Stimulated activated CD4-positive, alpha-beta T cell treated with anti-CD3 and anti-CD28 coated beads, TNF-alpha, amount 100 ng/mL, for 48 hours (primary cell): ENCODE results near the gene GYS2.
A peak's percentile ranks its signal among the peaks of the same experiment; 100 is the strongest.
"Not testable (repeated sequence)": the region's sequence is repeated elsewhere in the genome, so short reads cannot be mapped to it uniquely, and the experiment has no call there.

ENCODE experiments used
- DNase-seq, 3 donors: peaks; one replicate each; pipeline ENCODE4 v3.0.0-alpha.2; 2020; ENCODE audit warnings: low read depth in 3 of 3

Gene GYS2

GRCh38 chr12:21604245-21605101 lies at the start of gene GYS2:
Gene GYS2 (minus strand): TSS chr12:21604847. CDS start chr12:21604592, 255 bp downstream.
- DNase-seq, result no peak

GRCh38 chr12:21651821-21652220 lies 47.2 kb upstream of the GYS2 start:
- no peak for DNase-seq

DNA sequence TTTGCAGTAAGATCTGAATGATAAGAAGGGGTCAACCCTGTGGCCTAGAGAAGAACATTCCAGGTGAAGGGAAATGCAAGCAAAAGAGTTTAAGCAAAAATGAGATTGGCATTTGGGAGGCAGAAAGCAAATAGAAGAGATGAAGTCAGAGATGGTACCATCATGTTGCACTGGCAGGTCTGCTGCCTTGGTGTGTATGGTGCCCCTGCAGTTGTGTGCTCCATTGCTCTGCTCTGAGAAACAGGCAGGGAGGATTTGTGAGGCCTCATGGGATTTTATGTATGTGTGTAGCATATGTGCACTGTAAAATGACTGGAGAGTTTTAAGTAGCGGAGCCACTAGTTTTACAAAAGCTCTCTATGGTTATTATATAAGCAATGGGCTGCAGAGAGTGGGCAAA lies 46.4 kb upstream of the GYS2 start:
- no peak for DNase-seq

DNA sequence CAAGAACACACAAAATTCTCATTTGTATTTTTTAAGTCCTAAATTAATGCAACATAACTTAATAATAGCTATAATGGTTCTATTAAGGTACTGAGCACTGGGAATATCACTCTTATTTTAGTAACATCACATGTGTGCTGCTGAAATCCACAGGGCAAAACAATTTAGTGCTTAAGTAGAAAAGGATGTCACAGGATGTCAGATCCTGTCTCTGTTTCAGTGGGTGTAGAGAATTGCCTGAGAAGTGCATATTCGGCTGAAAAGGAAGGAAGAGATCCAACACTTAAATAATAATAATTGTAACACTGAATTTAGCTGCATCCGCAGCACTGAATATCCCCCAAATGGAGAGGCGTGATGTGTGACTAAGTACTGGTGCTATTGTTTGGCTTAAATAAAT lies 44.4 kb upstream of the GYS2 start:
- DNase-seq, result no peak

- DNase-seq, result no peak
Observed at GRCh38 chr12:21648378-21648777, 43.7 kb upstream of the GYS2 start.

GRCh38 chr12:21647179-21647578 lies 42.5 kb upstream of the GYS2 start:
- no peak for DNase-seq

GRCh38 chr12:21645041-21645500 lies 40.4 kb upstream of the GYS2 start:
- not testable (repeated sequence) for DNase-seq

GRCh38 chr12:21644516-21644915 lies 39.9 kb upstream of the GYS2 start:
- DNase-seq, result no peak

GRCh38 chr12:21643758-21644157 lies 39.1 kb upstream of the GYS2 start:
- no peak for DNase-seq

- DNase-seq, result no peak
Observed at GRCh38 chr12:21642707-21643389, 38.2 kb upstream of the GYS2 start.

GRCh38 chr12:21638054-21638891 lies 33.6 kb upstream of the GYS2 start:
- no peak for DNase-seq

DNA sequence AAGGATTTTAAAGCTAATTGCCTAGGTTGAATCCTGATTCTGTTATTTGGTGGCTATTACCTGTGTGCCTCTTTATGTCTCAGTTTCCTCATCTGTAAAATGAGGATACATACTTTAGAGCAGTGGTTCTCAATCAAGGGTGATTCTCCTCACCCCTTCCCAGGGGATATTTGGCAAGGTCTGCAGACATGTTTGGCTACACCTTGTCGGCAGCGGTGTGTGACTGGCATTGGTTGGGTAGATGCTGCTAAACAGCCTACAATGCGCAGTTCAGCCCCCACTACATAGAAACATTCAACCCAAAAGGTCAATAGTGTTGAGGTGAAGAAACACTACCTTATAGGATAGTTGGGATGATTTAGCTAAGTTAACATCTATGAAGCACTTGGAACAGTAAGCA lies 29.6 kb upstream of the GYS2 start:
- DNase-seq, result no peak

DNA sequence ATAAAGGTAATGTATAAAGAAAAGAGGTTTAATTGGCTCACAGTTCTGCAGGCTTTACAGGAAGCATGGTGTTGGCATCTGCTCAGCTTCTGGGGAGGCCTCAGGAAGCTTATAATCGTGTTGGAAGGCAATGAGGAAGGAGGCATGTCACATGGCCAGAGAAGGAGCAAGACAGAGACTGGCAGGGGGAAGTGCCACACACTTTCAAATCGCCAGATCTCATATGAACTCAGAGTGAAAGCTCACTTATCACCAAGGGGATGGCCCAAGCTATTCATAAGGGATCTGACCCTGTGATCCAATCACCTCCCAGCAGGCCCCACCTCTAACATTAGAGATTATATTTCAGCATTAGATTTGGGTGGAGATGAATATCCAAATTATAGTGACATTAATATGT lies 26.7 kb upstream of the GYS2 start:
- no peak for DNase-seq

- DNase-seq, result no peak
Observed at GRCh38 chr12:21627924-21628323, 23.3 kb upstream of the GYS2 start.

GRCh38 chr12:21618566-21618965 lies 13.9 kb upstream of the GYS2 start:
- no peak for DNase-seq

GRCh38 chr12:21617030-21617429 lies 12.4 kb upstream of the GYS2 start:
- no peak for DNase-seq

DNA sequence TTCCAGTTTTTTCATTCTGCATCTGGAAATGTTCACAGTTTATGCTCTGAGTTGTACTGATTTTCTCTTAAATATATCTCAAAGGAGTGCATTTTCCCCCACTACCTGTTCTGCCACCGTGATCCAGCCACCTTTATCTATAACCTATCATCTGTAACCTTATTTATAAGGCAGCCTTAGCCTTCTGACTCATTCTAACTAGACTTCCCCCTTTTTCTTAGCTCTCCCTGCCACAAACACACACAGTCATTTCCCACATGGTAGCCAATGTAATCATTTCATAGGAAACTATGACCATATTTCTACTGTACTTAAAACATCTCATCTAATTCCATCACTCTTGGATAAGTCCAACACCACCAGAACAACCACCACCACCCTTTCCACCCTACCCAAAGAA lies 10.8 kb upstream of the GYS2 start:
- peak in 1 of 3 donors; percentile 1 for DNase-seq

- DNase-seq, result no peak
Observed at GRCh38 chr12:21614506-21614905, 9.9 kb upstream of the GYS2 start.

DNA sequence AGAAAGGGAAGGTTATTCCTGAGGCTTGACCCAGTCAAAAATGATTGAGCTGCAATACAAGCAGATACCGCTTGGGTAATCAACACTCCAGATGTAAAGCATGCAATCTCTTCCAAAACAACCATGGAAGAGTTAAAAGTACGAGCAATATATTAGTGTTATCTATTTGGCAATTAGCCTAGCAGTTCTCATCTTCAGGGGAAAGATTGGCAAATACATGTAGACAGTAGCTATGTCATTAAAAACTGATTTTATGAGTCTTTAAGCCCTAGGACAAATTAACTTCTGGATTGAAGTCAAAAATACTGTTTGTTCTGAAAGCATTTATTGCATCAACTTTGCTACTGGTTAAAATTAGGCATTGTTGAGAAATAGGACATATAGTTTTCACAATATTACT lies 9.3 kb upstream of the GYS2 start:
- no peak for DNase-seq

GRCh38 chr12:21608196-21608595 lies 3.5 kb upstream of the GYS2 start:
- DNase-seq, result no peak

DNA sequence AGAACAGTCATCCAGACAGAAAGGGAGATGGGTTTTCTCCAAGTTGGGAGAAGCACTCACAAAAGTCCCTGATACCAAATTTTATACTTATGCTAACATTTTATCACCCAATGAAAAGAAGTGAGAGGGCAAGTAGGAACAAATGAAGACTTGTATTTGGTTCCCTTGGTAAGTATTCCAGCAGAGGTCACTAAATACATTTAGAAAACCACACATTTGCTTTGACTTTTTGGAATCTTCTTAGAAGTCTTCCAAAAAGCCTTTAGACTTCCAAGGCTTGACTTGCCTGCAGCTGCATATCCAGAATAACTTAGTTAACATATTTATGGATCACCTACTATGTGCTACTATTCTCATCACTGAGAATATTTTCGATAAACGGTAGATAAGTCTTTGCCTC lies 3.1 kb upstream of the GYS2 start:
- no peak for DNase-seq

- DNase-seq, result no peak
Observed at GRCh38 chr12:21606175-21606574, 1.5 kb upstream of the GYS2 start.
